Left lung (tissue), 14 donors: Measurements from ENCODE around the gene OR6C6. TPM values are rescaled to one million over a fixed set of nuclear protein-coding genes. Genes with fewer than 3 reads are reported as not detected.
"Not testable (repeated sequence)": the region's sequence is repeated elsewhere in the genome, so short reads cannot be mapped to it uniquely, and the experiment has no call there.

ENCODE experiments used
- ATAC-seq: fragments of 200-7000 bp; cut with Tn5 transposase; one replicate; pipeline ENCODE4 v1.9.1; 2020; ENCODE audit warnings: moderate library complexity
- DNase-seq, 4 donors: peaks; one replicate each; pipeline ENCODE4 v3.0.0-alpha.2; 2013 to 2020
- H3K27ac ChIP-seq, 2 donors: fragments of 200-600 bp; sonication (generic) in 1 of 2; one replicate each; pipeline versions ENCODE4 v1.5.0 to v1.8.0; 2020 to 2021
- H3K27me3 ChIP-seq, 2 donors: fragments of 200-600 bp; sonication (generic) in 1 of 2; one replicate each; pipeline versions ENCODE4 v1.5.0 to v1.8.0; 2020 to 2021
- H3K36me3 ChIP-seq, 2 donors: fragments of 200-600 bp; sonication (generic) in 1 of 2; one replicate each; pipeline versions ENCODE4 v1.5.0 to v1.8.0; 2020 to 2021
- H3K4me1 ChIP-seq, 2 donors: fragments of 200-600 bp; one replicate each; pipeline ENCODE4 v1.8.0; 2021
- H3K4me3 ChIP-seq, 2 donors: fragments of 200-600 bp; sonication (generic) in 1 of 2; one replicate each; pipeline versions ENCODE4 v1.5.0 to v1.8.0; 2020 to 2021; ENCODE audit warnings: mild to moderate bottlenecking in 1 of 2
- H3K9me3 ChIP-seq, 2 donors: fragments of 200-600 bp; sonication (generic) in 1 of 2; one replicate each; pipeline versions ENCODE4 v1.5.0 to v1.8.0; 2020 to 2021
- intact Hi-C, 2 donors: fragments of 100-400 bp; cut with DNase I; formaldehyde crosslinking; loops; one replicate each; pipeline versions ENCODE4 v1.11.2 to v1.14.2; 2022
- long read RNA-seq, 12 donors: library from polyadenylated mRNA in 2 of 12; unstranded in 2 of 12; transcript quantifications; one replicate each; pipeline ENCODE4 v2.0.0 and lab custom pipeline, GENCODE V29; 2019 to 2026
- polyA plus RNA-seq, 6 donors: library from polyadenylated mRNA; unstranded; fragments of 120-200 nt; gene quantifications; one replicate each; pipeline ENCODE4 v1.2.1, GENCODE V29; 2013; ENCODE audit not compliant: insufficient read length in 6 of 6
- total RNA-seq, 2 donors: library from RNA; stranded (reverse); fragmentation: NEBNext Ultra II Directional; extraction: Animal tissue kit (Norgen Biotek cat#: 25700); gene quantifications; one replicate each; pipeline ENCODE4 v1.2.1, GENCODE V29; 2021
- TF ChIP-seq, protein P1 (sequence below), 2 donors: fragments of 200-600 bp; sonication (generic) in 1 of 2; IDR thresholded peaks; one replicate each; pipeline versions ENCODE4 v1.5.0 to v1.8.0; 2021; ENCODE audit warnings: antibody characterized with exemption in 2 of 2
- donor health status: DM: no; HTN: yes; CAD: no.
- donor health status: DM: no; HTN: no; CAD: no.

The OR6C6 gene
- total RNA-seq, result not detected
- under 1 TPM in 1 of 6 donors, not detected in 5; 0.18 TPM for polyA plus RNA-seq
- long read RNA-seq, donor 1, result 0 reads
- long read RNA-seq, donor 2, result 0 reads
- long read RNA-seq, donor 3, result 0 reads
- long read RNA-seq, donor 4, result 0 reads
- long read RNA-seq, donor 5, result 0 reads
- long read RNA-seq, donor 6, result 0 reads
- long read RNA-seq, donor 7, result 0 reads
- long read RNA-seq, donor 8, result 0 reads
- long read RNA-seq, donor 9, result 0 reads
- long read RNA-seq, donor 10, result 0 reads
- long read RNA-seq, donor 11, result 0 reads
- long read RNA-seq, donor 12, result 0 reads

DNA sequence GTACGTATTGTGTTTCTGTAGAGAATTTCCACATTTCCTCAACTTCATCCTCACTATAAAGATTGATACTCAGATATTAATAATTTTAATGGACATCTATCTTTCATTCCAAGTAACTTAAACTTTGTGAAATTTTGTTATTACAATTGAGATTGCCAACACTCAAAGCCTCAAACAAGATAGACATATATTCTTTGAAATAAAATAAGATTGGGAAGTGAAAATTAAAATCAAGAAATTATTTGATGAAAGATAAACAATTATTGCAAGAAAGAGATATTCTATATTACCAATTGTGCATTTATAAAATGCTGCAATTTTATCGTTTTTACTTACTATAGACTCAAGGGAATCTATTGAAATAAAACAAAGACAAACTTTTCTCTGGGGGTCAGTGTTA lies at the start of gene OR6C6:
Gene OR6C6 (minus strand): TSS at position 101 of the 400 bp plus-strand sequence. CDS start 1,337 bp downstream, outside the sequence.
- intact Hi-C loops, result no loop called here
- H3K9me3 ChIP-seq, result no peaks in the 10 kb centered on the region
- no peak within 1 kb of the TSS for H3K4me3 ChIP-seq
- H3K27me3 ChIP-seq, result no peaks in the 10 kb centered on the region
- DNase-seq (no peak), ATAC-seq (no peak)
- no peaks in the 10 kb centered on the region for H3K36me3 ChIP-seq
- no peak within 1 kb of the TSS for H3K27ac ChIP-seq
- TF ChIP-seq, protein P1, sequence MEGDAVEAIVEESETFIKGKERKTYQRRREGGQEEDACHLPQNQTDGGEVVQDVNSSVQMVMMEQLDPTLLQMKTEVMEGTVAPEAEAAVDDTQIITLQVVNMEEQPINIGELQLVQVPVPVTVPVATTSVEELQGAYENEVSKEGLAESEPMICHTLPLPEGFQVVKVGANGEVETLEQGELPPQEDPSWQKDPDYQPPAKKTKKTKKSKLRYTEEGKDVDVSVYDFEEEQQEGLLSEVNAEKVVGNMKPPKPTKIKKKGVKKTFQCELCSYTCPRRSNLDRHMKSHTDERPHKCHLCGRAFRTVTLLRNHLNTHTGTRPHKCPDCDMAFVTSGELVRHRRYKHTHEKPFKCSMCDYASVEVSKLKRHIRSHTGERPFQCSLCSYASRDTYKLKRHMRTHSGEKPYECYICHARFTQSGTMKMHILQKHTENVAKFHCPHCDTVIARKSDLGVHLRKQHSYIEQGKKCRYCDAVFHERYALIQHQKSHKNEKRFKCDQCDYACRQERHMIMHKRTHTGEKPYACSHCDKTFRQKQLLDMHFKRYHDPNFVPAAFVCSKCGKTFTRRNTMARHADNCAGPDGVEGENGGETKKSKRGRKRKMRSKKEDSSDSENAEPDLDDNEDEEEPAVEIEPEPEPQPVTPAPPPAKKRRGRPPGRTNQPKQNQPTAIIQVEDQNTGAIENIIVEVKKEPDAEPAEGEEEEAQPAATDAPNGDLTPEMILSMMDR (IDR thresholded peaks at IDR 0.05), result no peak
- no peaks in the 10 kb centered on the region for H3K4me1 ChIP-seq

- Histone ChIP-seq H3K4me1 (no peaks in the 10 kb centered on the region), H3K27ac (no peak overlapping the region), H3K36me3 (no peaks in the 10 kb centered on the region), H3K4me3 (no peak overlapping the region), H3K27me3 (no peaks in the 10 kb centered on the region), H3K9me3 (no peaks in the 10 kb centered on the region)
- intact Hi-C loops, result no loop called here
- TF ChIP-seq, protein P1 (IDR thresholded peaks at IDR 0.05), result no peak
- DNase-seq, result peak in 1 of 4 donors; percentile 23
- no peak for ATAC-seq
Observed at GRCh38 chr12:55336002-55336401, 39.6 kb upstream of the OR6C6 start.

DNA sequence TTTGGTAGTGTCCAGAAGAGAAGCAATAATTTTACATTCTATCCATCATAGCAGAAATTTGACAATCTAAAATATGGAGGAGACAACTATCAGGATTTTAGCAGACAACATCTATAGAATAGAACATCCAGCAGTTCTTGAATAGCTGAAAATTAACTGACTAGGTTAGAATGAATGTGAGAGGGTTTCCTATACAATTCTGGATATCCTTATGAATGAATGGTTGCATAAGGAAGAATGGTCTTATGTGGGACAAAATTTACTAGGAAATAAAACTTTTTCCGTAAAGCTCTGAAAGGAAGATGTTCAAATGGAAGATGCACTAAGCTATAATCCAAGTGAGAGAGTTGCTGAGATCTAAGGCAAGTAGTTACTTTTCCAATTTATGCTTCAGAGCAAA lies 34.1 kb upstream of the OR6C6 start, which contains the start of gene OR6C3:
Gene OR6C3 (plus strand): TSS at position 301 of the 400 bp plus-strand sequence. CDS start 955 bp downstream, outside the sequence.
- intact Hi-C loops, result no loop called here
- Histone ChIP-seq H3K27me3 (no peaks in the 10 kb centered on the region), H3K9me3 (no peaks in the 10 kb centered on the region), H3K4me1 (no peaks in the 10 kb centered on the region), H3K4me3 (no peak within 1 kb of the TSS), H3K27ac (no peak within 1 kb of the TSS), H3K36me3 (no peaks in the 10 kb centered on the region)
- ATAC-seq (no peak), DNase-seq (no peak)
- TF ChIP-seq, protein P1 (IDR thresholded peaks at IDR 0.05), result no peak

DNA sequence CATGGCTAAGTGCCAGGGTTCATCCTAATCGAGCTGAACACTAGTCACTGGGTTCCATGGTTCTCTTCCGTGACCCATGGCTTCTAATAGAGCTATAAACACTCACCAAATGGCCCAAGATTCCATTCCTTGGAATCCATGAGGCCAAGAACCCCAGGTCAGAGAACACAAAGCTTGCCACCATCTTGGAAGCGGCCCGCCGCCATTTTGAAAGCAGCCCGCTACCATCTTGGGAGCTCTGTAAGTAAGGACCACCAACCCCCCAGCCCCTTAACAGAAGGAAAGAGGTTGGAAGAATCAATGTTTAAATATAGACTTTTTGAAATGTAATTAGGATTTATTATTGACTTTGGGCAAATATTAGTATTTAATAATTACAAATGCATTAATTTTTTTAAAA lies 29.4 kb upstream of the OR6C6 start:
- H3K4me3 ChIP-seq, intact Hi-C loops, H3K4me1 ChIP-seq, H3K36me3 ChIP-seq, H3K9me3 ChIP-seq, H3K27me3 ChIP-seq, H3K27ac ChIP-seq, ATAC-seq: not testable (repeated sequence)
- peak in 1 of 4 donors; percentile 14 for DNase-seq

GRCh38 chr12:55320201-55320600 lies 23.8 kb upstream of the OR6C6 start:
- no peak overlapping the region for H3K27ac ChIP-seq
- H3K27me3 ChIP-seq, result no peaks in the 10 kb centered on the region
- no peaks in the 10 kb centered on the region for H3K36me3 ChIP-seq
- H3K4me1 ChIP-seq, result no peaks in the 10 kb centered on the region
- DNase-seq, result peak in 1 of 4 donors; percentile 18
- intact Hi-C loops, result no loop called here
- ATAC-seq, result no peak
- TF ChIP-seq, protein P1 (IDR thresholded peaks at IDR 0.05), result no peak
- H3K4me3 ChIP-seq, result no peak overlapping the region
- no peaks in the 10 kb centered on the region for H3K9me3 ChIP-seq

DNA sequence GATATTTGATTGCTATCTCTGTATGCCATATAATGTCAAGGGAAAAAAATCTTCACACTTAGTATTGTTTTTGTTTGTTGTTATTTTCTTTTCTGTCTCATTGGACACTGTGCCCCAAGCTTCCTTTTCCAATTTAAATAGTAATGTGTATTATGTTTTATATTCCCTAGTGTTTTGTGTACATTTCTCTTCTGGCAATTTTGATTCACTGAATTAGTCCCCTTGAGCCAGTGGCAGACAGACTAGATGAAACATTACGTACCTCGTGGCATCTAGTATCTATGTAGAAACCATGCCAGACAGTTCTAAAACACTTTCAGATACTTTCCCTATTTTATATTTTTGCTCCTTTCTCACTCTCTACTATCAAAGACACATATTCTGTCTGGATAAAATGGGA lies 17.7 kb upstream of the OR6C6 start, which contains the start of gene OR6C1:
Gene OR6C1 (plus strand): TSS at position 301 of the 400 bp plus-strand sequence. CDS start 6,257 bp downstream, outside the sequence.
- Histone ChIP-seq H3K27ac (no peak within 1 kb of the TSS), H3K4me1 (no peaks in the 10 kb centered on the region), H3K4me3 (no peak within 1 kb of the TSS), H3K27me3 (no peaks in the 10 kb centered on the region), H3K9me3 (no peaks in the 10 kb centered on the region), H3K36me3 (no peaks in the 10 kb centered on the region)
- ATAC-seq (no peak), DNase-seq (no peak)
- TF ChIP-seq, protein P1 (IDR thresholded peaks at IDR 0.05), result no peak
- intact Hi-C loops, result no loop called here
